Measurements from ENCODE around the gene DTNBP1.

DNA sequence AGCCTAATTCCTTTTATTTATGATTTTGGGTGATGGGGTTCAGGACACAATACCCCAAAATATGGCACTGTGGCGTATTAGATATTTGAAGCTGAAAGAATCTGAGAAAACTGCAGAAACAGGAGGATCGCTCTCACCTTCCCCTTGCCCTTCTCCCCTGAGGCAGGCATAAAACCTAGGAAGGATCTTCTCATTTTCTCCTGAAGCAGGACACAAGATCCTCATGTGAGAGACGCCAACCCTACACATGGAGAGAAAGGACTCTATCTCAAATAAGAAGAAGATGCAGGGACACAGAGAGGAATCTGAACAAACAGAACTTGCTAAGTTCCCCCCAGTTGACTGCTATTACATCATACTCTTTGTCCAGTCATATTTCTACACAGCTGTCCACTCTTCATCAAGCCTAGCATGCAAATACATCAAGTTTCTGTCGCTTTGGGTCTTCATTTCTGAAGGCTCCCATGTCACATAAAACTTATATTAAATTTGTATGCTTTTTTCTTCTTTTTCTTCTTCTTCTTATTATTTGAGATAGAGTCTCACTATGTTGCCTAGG, 109.0 kb downstream of the DTNBP1 start:
- TF ChIP-seq POLR2A (IDR thresholded peaks at IDR 0.05; ENCODE audit: low read length) (no peak), GATA1 (IDR thresholded peaks at IDR 0.05; ENCODE audit: low read depth, low read length) (no peak)

All from erythroblast (primary cell).